Cortex of kidney (tissue), 1 donor: ENCODE data around the gene SNX2.

ENCODE experiments used
- DNase-seq: peaks from one replicate; lab custom pipeline; 2025; lab: John Stamatoyannopoulos, UW

SNX2 gene

DNA sequence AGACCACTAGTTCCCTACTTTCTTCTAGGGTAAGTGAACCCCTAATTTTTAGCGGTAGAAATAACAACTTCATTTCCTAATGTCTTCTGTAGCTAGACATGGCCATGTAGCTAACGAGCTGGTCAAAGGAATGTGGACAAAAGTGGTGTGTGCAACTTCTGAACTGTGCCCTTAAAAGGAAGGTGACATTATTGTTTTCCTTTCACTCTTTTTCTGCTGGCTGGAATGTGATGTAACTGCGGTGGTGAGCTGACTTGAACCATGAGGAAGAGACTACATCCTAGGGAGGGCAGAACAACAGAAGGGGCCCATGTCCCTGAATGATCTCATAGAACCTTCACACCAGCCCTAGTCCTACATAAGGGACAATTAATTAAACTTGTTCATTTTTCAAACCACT is 1.3 kb upstream of the SNX2 start:
- DNase-seq, result no peak

DNA sequence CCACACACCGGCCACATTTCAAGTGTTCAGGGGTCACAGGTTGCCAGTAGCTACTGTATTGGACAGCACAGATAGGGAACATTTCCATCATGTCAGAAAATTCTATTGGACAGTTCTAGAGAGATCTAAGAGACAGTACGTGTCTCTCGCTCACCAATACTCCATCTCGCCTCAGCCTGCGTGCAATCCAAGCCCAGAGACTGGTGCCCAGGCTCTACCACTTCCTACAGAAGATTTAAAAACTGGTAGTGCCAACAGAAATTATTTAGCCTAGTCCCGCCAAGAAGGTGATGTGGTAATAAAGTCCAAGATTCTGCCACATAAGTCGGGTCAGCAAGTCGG is 390 bp upstream of the SNX2 start:
- DNase-seq, result no peak

DNA sequence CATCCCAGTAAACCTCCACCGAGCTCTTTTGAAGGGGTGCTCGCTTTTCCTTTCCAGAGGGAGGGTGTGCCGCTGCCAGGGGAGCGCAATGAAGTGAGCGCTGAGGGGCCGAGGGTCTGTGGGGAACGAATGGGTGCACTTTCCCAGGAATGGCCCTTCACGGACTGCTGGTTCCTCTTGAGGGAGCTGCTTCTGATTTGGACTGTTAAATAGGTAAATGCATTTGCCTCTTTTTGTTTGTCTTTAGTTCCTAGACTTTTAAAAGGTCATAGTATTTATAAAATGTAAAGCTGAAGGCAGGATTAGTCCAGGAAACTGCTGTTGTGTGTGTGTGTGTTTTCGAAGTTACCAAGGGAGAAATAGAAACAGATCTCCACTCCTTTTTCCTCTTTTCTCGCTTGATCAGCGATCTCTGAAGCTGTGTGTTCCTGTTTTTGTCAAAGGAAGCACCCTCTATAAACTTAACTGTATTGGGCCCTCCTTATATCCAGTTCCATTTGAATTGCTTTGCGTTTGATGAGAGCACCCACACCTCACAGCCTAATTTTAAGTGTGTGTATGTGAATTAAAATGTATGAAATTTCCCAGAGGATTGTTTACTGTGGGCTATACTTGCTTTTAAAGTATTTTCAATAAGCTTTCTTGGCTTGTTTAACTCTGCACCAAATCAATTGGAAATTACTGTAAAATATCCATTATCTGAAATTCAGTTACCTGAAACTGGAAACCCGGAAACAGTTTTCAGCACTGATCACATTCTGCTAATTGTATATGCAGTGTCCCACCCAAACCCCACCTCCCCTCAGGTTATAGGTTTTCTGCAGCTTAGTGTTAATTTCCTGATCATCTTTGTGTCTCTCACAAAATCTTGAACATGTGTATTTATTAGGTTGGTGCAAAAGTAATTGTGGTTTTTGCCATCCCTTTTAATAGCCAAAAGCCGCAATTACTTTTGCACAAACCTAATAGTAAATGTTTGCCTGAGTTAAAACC is 966 bp downstream of the SNX2 start:
- DNase-seq, result no peak

DNA sequence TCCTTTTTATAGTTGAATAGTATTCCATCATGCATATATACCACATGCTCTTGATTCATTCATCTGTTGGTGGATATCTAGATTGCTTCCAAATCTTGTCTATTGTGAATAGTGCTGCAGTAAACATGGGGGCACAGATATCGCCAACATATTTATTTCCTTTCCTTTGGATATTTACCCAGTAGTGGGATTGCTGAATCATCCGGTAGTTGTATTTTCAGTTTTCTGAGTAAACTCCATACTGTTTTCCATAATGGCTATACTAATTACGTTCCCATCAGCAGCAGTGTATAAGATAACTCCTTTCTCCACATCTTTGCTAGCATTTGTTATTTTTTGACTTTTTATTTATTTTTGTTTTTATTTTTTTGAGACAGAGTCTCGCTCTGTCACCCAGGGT is 3.3 kb downstream of the SNX2 start:
- DNase-seq, result no peak

DNA sequence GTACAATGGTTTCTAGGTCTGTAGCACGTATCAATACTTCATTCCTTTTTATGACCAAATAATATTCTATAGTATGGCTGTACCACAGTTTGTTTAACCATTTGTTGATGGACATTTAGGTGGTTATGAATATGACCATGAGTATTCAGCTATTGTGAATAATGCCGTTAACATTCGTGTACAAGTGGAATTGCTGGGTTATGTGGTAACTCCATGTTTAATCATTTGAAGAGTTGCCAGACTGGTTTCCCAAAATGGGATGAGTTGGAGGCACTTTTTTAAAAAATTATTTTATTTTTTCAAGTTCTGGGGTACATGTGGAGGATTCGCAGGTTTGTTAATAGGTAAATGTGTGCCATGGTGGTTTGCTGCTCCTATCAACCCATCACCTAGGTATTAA is 4.6 kb downstream of the SNX2 start:
- no peak for DNase-seq

DNA sequence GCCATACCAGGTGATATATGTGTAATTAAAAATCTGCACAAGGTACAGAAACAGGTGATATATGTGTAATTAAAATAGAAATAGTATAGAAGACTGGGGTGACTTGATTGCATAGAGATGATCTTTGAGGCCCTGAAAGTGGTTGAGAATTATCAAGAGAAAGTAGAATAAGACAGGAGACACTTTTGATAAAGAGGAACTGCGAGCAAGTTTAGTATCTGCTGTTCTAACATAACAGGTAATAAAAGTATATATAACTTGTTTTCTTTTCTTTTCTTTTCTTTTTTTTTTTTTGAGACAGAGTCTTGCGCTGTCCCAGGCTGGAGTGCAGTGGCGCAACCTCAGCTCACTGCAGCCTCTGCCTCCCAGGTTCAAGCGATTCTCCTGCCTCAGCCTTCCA is 5.4 kb downstream of the SNX2 start:
- DNase-seq, result no peak

DNA sequence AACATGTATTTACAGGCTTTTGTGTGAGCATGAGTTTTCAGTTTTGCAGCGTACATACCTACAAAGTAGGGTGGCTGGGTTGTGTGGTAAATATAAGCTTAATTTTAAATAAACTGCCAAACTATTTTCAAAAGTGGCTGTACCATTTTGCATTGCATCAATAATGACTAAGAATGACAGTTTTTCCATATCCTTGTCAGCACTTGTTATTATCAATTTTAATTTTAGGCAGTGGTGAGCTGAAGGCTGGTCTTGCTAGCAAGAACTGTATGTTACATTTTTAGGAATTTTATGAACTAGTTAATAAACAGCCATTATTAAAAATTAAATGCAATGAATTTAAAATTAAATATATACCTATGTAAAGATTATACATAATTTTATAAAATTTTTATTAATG is 6.6 kb downstream of the SNX2 start:
- no peak for DNase-seq

DNA sequence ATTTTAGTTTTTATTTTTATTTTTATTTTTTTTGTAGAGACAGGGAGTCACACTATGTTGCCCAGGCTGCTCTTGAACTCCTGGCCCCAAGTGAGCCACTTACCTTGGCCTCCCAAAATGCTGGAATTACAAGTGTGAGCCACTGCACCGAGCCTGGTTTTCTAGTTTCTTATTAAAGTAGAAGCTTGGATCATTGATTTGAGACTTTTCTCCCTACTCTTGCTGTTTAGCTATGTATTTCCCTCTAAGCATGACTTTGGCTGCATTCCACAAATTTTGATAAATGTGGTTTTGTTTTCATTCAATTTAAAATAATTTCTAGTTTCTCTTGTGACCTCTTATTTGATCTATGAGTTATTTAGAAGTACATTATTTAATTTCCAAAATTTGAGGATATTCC is 10.4 kb downstream of the SNX2 start:
- DNase-seq, result no peak

DNA sequence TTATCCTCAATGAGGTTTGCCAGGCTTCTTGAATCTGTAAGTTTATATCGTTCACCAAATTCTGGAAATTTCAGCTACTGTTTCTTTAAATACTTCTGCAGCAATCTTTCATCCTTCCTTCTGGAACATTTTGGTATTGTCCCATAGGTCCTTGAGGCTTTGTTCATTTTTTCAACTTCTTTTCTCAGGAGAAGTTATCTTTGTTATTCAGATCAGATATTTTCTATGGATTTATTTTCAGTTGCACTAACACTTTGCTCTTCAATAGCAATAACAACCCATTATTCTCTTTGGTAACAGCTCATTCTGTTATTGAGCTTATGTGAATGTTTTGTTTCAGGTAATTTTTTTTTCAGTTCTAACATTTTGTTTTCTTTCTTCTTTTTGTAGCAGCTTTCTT is 13.5 kb downstream of the SNX2 start:
- DNase-seq, result no peak

DNA sequence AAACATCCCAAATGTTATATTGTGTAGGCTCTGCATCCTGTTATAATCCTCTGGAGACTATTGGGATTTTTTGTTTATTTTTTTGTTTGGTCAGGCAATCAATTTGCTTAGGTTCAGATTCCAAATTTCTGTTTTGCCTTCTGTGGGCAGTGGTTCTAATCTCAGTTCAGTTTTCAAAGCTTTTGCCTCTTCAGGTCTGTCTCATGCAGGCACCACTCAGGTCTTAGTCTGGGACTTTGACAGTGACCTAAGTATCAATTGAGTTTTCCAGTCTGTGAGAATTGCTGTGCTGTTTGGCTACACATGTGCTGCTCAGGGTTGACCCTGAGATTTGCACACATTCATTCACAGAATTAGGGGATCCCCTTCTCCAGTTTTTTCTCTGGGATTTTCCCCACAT is 14.1 kb downstream of the SNX2 start:
- no peak for DNase-seq

DNA sequence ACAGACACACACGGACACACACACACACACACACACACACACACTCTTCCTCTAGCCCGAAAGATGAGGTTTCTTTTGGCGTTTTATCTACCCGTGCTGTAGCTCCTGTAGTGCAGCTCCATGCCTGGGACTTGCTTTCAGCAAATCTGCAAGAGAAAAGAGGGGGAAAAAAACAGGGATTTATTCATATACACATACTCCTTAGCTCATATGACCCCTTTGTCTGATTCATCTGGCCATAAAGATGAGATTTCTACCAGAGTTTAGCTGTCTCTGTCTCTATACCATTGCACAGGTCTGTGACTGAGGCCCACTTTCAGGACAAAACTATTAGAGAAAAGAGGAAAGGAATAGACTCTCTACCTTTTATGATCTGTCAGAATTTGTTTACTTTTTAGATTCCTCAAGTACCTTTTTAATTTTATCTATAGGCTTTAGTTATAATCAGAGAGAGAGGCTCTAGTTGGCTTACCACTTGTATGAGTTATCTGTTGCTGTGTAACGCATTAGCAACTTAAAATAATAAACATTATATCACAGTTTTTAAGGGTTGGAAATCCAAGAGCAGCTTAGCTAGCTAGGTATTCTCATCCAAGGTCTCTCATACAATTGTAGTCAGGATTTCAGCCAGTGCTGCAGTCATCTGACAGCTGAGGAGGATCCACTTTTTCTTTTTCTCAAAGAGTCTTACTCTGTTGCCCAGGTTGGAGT is 14.7 kb downstream of the SNX2 start:
- no peak for DNase-seq

DNA sequence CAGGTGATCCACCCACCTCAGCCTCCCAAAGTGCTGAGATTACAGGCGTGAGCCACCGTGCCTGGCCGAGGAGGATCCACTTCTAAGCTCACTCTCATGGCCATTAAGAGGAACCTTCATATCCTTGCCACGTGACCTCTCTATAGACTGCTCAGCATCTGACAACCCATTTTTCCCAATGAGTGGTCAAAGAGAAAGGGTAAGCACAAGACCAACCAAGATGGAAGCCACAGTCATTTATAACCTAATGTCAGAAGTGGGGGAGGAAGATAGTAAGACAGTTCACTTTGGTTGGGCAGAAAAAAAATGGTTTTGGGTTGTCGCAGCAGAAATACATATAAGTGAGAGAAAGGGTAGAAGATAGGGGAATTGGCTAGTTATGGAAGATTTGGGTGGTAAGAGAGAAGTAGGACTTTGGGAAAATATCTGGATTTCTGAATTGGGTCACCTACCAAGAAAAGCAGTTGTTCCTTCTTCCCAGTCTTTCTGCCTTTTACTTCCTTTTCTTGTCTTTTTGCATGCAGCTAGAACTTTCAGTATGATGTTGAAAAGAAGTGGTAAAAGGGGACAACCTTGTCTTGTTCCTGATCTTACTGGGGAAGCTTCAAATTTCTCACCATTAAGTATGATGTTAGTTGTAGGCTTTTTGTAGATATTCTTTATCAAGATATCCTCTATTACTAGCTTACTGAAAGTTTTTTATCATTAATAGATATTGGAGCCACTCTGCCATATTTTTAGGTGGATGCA is 15.6 kb downstream of the SNX2 start:
- no peak for DNase-seq

DNA sequence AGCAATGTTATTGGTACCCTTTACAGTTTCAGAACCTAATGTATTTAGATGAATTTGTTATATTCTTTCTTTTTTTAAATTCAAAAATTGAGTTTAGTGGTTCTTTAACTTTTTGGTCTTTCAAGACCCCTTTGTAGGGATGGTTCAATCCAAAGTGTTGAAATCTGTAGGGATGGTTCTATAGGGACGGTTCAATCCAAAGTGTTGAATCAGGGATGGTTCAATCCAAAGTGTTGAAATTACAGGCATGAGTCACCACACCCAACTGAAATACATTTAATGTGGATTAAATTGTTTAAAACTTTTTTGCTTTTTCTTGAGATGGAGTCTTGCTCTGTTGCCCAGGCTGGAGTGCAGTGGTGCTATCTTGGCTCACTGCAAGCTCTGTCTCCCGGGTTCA is 30.6 kb downstream of the SNX2 start:
- no peak for DNase-seq

DNA sequence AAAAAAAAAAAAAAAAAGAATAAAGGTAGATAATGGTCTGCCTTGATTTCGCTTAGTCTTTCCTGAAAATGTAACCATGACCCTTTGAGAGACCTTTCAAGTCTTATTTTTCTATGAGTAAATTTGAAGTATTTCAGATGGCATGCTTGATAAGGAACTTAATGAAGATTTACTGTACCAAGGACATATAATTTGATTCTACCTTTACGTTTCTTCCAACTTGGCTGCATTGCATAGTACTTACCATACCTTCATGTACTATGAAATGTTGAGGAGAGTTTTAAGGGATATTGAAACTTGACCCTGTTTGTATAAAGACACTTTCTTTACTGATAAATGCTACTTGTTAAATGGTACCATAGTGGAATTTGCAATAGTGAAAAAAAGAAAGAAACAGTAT is 35.5 kb downstream of the SNX2 start:
- DNase-seq, result no peak

DNA sequence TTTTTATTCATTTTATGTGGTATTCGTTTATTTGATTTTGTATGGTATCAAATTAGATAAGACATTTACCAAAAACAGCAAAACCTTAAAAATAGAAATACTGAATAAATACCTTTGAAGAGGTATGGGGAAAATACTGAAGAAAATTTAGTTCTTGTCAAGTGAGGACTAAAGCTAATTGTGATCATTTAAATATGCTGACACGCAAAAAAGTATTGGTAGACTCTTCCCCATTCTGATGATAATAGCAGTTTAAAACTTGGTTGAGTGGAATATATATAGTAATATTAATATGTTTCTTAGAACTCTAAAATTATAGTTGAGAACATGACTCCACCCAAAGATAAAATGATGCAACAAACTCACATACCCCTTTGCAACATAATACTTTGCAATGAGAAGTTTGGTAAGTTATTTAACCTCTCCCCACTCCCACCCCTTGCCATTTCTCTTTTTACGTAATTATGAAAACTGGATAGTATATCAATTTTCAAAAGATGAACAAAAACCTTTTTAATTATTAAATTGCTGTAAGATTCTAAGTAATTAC is 40.4 kb downstream of the SNX2 start:
- no peak for DNase-seq

DNA sequence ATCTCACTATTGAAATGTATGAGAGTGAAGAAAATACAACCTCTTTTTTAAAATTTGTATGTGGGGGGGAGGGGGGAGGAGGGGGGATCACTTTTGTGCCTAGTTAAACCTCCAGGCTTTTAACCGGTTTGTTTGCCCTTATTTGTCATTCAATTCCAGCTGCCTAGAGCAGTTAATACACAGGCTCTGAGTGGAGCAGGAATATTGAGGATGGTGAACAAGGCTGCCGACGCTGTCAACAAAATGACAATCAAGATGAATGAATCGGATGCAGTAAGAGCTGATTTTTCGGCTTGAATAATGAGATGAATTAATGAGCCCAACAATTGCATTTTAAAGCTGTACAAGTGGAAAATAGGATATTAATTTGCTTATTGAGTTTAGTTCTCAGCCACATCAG is 41.9 kb downstream of the SNX2 start:
- DNase-seq, result no peak

DNA sequence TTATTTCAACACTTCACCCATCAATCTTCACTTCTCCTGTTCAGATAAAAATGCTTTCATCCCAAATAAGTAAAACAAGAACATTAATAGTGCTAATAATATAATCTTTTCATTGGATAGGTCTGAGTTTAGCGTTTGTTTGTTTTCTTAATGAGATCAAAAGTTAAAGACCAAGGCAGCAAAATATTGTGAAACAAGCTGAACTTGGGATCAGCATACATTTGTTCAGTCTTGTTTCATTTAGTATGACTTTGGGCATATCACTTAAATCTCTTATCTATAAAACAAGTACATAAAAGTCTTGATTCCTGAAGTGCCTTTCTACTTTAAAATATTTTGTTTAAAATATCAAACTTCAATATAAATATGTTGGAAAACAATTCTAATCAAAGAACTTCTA is 57.1 kb downstream of the SNX2 start:
- DNase-seq, result no peak

DNA sequence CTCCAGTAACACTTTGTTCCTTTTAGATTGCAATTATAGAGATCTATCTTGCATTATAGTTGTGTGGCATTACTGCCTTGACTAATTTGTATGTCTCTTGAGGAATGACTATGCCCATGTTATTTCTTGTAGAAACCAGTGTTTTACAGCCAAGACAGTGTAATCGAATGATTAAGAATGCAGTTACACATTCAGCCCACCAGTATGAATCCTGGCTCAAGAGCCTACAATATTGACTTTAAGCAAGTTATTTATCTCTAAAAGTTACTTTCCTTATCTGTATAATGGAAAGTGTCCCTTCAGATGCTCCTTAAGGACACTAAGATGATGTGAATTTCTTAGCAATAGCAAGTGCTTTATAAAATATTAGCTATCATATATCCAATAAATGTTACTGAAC is 60.8 kb downstream of the SNX2 start:
- DNase-seq, result no peak

DNA sequence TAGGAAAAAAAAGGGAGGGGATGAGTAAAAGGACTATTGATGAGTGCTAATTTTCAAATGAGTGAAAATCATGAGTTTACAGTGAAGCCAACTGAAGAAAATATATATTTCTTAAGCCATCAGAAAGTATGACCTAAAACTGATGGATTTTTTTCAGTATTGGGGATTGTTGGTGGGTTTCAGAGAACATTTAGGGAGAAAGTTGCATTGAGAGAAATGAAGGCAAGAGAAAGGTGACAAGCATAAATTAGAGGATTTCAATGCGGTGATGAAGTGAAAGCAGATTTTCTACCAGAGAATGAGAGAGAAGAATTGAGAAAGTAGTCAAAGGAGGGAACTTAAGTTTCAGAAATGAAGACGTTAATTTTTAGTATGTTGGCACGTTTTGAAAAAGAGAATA is 62.1 kb downstream of the SNX2 start:
- no peak for DNase-seq

DNA sequence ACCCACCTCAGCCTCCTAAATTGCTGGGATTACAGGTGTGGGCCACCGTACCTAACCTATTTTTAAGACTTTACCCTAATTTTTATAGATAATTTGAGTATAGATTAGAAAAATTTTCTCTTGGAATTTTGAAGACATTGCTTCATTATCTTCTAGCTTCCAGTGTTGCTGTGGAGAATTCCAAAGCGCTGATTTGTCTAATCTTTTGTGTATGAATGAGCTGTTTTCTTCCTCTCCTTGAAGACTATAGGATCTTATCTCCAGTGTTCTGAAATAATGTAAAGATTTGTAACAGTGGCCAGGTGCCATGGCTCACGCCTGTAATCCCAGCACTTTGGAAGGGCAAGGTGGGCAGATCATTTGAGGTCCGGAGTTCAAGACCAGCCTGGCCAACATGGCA is 64.9 kb downstream of the SNX2 start:
- no peak for DNase-seq

DNA sequence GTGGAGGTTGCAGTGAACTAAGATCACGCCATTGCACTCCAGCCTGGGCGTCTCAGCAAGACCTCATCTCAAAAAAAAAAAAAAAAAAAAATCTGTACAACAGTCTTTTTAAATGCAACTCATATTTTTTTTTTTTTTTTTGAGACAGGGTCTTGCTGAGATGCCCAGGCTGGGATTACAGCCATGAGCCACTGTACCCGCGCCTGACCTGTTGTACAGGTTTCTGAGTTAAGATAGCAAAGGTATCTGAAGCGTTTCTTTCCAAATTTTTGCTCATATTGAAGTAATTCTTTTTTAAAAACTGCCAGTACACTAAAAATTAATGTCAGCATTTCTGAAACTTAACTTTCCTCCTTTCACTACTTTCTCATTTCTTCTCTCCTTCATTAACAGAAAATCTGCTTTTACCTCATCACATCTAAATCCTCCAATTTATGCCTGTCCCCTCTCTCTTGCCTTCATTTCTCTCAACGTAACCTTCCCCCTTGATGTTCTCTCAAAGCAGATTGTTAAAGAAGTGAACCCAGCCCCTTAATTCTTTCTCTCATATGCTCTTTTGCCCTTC is 67.2 kb downstream of the SNX2 start:
- DNase-seq, result no peak
